HG02840 (cell line): ENCODE data around the gene CRY2.

Experiments
- ATAC-seq: cut with Tn5 transposase; IDR thresholded peaks from one replicate; pipeline ENCODE4 v1.9.1; 2021; ENCODE audit warnings: mild to moderate bottlenecking, moderate library complexity, moderate number of reproducible peaks; ENCODE audit not compliant: unreplicated experiment, low FRiP score

The CRY2 gene

DNA sequence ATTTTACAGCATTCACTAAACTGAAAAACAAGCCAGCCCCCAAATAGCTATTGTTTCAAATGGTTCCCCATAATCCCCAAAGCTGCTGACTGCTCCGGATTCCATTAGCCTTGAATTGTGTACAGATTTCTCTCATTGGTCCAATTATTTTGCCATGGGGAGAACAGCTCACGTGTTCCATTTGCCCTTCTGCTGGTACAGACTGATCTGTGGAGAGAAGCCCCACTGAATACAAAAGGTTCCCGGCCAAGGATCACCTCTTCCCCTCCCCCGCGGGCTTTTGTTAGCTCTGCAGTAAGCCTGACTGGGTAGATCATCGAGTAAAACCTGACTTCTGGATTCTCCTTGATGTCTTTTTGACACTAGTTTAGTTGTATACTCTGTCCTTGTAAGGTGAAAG is 29.1 kb downstream of the CRY2 start:
- no peak for ATAC-seq

DNA sequence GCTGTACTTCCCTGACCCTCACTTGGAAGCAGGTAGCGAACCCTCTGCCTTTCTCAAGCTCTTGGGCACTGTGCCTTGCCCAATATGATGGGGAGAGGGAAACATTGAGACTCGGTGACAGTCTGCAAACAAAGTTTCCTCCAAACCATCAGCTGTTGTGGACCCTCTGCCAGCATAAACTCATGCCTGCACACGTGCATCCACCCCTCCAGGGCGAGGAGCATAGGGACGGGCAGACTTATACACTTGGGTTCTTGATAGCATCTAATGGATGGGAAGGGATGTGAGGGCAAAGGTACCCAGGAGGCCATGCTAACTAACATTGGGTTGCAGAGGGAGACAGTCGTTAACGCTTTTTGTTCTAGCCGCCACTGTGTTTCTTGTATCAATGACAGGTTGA is 29.9 kb downstream of the CRY2 start:
- no peak for ATAC-seq

DNA sequence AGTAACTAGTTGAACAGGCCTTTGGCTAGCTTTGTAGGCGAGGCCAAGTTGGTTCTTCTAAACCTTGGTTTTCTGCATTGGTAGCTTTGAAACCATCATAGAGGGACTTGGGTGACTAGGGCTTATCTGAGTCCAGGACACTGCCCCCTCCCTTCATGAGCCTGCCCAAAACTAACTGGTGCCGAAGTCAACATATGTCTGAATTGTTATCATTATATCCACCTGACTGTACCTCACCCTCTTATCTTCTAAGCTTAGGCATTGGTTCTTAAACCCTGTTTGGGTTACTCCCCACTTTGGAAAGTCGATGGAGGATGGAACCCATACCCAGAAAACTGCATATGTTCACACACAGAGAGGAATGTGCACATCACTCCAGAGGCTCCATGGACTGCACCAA is 30.6 kb downstream of the CRY2 start:
- ATAC-seq: no peak

DNA sequence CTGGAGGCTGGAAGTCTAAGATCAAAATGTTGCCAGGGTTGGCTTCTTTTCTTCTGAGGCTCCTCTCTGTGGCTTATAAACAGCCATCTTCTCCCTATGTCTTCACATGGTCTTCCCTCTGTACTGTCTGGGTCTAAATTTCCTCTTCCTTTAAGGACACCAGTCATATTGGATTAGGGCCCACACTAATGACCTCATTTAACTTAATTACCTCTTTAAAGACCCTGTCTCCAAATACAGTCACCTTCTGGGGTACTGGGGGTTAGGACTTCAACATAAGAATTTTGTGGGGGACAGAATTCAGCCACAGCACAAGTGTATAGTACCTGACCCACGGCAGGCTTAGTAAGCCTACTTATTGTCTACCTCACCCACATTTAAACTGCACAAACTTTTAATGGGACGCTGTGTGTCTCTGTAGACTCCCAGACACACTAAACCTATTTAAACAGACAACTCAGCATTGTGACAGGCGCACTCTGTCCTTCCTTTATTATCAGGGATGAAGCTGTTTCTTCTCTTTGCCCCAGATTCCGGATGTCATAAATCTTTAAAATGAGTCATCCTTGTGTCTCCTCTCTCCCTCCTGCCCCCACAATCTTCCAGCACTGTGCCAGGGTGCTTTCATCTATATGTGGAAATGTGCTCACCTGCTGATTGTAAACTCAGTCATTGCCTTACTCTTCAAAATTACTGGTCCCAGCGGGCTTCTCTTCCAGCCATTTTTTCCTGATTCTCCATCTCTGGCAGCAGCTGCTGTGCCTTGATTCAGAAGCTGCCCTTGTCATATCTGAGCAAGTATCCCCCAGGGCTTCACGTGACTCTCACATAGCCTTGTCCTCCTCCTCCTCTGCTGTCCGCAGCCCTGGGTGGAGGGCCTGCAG is 32.8 kb downstream of the CRY2 start:
- no peak for ATAC-seq

DNA sequence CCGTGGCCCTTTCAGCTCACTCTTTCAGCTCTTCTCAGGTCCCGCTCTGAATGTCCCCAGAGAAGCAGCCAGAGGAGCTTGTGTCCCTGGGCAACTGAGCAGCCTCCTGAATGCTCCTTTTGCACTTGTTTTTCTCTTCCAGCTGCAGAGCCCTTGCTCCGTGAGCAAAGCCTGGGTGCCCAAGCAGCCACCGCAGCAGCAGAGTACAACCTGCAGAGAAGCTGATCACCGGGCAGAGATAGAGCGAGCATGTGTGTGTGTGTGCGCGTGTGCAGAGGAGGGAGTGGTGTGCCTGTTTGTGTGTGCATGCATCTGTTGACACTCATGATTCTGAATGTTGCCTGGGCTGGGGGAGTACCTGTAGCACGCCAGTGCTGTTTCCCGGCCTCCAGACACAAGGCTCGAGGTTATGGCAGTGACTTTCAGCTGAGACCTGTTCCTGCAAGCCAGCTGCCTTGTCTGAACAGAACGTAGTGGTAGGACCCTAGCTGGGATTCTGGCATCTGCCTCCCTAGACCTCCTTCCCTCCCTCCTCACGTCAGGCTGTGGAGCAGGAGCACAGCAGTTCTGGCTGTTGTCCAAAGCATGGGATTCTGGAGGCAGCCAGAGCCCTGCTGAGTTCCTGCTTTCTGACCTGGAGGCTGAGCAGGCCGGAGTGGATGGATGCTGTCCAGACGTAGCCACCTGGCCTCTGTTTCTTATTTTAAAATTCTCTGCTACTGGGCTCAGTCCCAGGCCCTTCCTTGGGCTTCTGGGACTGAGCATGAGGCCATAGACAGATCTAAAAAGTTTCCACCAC is 33.7 kb downstream of the CRY2 start:
- no peak for ATAC-seq

DNA sequence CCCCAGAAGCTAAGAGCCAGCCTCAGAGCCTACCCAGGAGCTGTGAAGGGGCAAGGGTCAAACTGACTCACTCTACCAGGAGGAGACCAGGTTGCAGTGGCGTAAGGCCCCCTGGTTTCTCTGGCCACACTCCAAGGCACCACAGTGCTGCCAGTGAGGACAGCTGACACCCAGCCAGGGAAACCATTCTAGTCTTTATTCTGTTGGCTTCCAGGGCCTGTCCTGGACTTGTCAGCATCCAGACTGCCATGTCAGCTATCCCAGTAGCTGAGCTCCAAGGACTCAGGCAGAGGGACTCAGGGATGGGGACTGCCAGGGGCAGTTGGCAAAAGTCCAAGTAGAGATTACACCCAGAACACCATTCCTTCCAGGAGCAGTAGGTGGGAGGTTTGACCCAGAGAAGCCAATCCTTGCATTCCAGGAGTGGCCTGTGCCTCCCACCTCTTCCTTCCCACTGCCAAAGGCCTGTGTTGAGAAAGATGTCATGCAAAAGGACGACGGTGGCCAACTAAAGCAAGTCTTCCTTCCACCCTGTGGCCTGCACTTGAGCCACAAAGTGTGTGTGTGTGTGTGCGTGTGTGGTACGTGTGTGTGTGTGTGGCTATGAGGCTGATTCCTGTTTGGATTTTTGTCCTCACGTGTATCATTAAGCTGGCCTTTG is 34.6 kb downstream of the CRY2 start:
- ATAC-seq: no peak

DNA sequence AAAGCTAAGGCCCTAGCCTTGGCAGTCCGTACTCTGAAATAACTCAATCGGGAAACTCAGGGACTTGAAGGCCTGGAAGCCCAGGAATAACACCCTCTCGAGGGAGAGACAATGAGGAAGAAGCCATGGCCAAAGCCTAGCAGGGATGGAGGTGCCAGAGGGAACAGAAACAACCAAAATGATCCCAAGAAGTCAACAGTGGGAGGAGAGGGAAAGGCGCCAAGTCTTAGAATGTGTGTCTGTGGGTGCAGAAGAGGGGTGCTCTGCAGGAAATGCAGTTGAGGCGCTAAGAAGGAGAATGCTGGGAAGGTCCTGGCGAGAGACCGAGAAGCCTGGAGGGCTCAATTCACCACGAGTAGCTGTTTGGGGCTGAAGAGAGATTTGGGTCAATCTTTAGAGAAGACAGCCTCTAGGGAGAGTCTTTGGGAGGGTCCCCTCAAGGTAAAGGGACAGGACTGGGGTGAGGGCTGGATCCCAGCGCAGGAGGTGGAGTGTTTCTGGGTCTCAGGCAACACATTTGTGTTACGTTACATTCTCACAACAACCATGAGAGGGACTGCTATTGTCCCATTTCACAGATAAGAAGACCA is 37.4 kb downstream of the CRY2 start:
- ATAC-seq: no peak

DNA sequence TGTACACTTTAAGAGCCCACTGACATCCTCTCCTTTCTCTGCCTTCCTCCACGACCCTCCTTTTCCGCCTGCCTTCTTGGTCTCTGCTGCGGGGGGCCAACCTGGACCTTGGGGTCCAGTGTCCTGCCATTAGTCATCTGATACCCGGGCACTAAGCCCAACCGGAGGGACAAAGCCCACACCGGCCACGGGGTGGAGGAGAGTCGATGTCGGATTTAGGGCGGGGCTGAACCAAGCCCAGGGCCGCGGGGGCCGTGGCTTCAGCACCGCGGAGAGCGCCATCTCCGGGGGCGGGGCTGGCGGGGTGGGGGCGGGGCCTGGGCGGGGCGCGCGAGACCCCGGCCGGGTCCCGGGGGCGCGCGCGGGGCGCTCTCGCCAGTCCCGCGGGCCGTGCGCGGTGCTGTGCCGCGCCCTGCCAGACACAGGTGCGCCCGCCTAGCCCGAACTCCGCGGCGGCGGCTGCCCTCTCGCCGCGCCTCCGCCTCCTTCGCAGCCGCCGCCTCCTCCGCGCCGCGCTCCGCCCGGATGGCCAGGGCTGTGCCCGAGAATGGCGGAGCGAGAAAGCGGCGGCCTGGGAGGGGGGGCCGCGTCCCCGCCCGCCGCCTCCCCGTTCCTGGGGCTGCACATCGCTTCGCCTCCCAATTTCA is 38.1 kb downstream of the CRY2 start, which contains the start of gene MAPK8IP1:
MAPK8IP1 (plus strand) TSS at position 378 of the 647 bp plus-strand sequence; CDS start at position 548, 170 bp downstream.
- no peak for ATAC-seq

DNA sequence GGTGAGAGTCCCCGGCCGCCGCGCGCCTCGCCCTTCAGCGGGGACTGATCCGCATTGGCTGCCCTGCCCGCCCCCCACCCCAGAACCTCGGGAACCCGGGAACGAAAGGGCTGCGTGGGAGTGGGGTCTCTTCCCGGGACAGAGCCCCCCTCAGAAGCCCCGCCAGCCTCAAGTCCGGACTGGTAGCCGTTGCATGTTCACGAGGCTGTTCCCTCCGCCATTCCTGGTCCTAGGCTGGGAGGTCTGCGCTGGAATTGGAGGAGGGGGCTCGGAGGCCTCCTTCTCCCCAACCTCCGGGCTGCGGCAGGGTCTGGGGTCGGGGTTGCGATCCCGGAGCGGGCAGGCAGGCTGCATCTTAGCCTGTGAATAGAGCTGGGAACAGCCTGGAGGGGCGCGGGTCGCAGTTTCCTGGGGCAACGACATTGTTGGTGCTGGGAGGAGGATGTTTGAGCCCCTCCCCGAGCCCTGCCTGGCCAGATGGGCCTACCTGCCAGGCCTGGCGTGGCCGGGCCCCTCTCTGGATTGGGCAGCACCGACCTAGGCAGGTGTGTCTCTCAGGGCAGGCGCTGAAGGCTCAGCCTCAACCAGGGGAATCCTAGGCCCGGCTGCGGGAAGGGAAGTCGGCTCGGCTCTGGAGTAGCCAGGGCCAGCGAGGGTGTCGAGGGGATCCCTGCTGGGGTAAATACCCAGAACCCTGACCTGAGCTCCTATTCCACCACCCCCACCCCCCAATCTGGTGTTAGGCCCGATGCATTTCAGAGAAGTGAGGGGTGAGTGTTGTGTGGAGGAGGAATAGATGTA is 38.8 kb downstream of the CRY2 start:
- no peak for ATAC-seq

DNA sequence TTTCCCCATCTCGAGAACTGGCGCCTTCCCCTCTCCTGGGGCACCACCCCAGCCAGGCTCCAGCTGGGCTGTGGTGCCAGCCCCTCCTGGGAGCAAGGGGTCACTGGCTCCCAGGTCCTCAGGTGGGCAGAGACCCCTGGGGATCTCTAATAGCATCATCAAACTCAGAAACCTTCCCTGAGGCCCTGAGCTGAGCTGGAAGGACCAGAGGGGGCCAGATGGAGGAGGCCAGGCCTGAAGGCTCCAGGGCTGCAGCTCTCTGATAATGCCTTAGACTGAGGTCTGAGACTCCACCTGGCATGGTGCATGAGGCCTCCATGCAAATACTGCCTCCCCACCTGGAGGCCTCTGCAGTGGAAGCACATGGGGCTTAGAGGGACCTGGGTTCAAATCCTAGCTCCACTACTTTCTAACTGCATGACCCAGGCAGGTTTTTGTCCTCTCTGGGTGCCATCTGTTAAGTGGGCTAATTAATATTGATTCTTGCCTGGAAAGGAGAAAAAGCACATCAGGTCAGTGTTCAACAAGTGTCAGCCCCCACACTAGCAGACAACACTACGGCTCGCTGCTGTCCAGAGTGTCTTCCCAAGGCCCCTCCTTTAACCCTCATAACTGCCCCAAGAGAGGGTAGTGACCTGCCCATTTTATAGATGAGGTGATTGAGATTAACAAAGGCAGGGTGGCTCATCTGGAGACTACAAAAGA is 39.7 kb downstream of the CRY2 start:
- no peak for ATAC-seq

DNA sequence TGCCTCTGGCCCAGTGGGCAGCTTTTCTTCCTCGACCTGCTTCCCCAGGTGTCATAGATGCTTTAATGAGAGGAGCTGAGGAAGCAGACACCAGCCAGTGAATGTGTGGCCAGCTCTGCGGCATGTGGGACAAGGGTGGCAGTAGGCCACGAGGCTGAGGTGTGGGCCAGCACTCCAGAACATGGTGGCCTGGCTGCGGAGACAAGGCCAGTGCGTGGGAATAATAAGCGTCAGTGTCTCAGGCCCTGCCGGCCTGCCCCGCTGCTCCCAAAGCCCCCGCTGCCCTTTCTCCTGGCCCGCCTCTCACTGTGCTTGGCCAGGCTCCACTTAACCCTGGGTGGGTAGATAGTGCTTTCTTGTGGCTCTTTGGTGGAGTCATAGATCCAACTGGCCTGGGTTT is 40.3 kb downstream of the CRY2 start:
- ATAC-seq: no peak

DNA sequence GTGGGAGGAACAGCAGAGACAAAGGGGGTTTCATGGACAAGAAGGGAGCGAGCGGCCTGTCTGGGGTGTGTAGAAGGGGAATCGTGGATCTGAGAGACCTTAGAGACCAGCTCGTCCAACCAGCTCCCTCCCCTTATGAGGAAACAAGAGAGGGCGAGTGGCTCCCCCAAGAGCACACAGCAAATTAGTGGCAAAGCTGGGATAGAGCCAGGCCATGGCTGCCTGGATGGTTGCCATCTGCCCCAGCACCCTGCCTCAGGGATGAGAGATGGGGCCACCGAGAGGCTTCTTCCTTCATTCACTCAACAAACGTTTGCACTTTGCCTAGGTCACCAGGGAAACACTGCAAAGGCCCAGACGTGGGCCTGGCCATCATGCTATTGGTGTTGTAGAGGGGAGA is 42.3 kb downstream of the CRY2 start:
- no peak for ATAC-seq

DNA sequence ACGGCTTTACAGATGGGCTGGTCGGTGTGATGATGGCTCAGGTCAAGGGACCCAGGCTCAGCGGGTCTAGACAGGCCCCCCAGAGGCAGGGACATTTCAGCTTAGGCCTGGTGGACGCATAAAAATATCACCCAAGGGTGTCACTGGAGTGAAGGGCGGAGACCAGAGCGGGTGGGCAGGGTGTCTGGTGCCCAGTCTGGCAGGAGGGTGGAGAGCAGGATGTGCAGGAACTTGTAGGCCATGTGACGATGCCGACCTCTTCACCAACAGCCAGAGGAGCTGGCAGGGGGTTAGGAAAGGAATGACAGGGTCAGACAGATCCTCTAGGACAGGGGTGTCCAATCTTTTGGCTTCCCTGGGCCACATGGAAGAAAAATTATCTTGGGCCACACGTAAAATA is 42.7 kb downstream of the CRY2 start:
- no peak for ATAC-seq

DNA sequence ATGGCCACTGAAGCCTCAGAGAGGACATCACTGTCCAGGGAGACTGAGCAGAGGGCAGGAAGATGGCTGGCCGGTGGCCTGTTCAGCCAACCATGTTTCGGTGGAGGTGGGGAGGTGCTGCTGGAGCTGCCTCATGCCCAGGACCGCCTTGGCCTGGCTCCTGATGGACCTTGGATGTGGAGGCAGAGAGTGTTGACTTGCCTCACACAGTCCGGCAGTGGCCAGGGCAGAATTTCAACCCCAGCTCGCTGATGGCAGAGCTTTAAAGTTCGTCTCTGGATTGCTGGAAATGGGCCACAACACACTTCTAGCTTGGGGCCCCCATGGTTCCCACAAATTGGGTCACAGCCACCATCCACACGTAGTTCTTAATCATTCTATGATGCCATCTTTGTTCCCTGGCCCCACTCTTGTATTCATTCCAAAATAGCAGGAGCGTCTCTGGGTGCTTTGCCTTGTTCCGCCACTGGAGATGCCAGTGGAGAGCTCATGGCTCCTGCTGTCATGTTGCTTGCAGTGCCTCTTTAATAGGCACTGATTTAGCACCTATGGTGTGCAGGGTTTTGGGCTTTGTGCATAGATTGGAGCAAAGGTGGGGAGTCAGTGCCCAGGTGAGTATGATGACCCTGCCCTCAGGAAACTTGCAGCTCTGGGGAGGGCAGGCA is 43.7 kb downstream of the CRY2 start:
- ATAC-seq: no peak

DNA sequence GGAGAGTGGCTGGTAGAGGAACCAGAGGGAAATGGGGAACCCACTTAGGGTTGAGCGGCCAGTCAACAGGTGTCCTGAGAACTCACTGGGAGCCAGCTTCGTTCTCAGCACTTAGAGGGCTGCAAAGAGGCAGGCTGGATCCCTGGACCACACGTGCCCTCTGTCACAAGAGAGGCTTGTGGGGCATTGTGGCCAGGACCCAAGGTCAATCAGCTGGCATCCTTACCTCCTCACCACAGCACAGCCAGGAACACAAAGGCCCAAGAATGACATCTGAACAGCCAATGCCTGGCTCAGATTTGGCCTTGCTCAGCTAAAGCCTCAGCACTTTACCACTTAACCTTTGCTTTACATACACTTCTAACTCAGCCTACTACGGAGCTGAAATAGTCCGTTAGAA is 45.6 kb downstream of the CRY2 start:
- ATAC-seq: no peak

DNA sequence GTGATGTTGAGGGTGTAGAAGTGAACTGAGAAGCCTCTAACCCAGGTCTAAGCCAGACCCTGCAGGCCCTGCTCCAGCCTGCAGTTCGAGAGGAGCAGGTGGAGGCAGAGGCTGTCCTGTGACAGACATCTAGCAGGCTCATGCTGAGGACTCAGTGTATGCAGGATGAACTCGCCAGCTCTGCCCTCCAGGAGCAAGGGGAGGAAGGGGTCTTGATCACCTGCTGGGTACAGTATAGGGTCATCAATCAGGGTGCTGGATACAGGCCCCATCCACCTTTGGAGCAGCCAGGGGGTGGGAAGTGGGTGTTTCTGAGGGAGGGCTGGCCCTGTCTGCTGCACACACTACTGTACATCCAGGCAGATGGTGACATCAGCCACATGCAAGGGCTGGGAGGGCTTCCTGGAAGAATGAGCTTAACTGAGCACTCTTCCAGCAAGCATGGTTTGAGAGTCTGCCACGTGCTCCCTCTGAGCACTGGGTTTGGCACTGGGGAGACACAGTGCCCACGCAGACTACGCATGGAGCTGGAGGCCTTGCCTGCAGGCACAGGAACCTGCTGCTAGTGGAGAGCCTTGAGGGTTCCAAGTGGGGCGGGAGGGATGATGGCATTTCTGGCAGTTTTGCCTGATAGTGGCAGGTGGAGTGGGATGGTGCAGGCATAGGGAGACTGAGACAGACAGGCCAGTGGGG is 47.4 kb downstream of the CRY2 start:
- ATAC-seq: no peak

DNA sequence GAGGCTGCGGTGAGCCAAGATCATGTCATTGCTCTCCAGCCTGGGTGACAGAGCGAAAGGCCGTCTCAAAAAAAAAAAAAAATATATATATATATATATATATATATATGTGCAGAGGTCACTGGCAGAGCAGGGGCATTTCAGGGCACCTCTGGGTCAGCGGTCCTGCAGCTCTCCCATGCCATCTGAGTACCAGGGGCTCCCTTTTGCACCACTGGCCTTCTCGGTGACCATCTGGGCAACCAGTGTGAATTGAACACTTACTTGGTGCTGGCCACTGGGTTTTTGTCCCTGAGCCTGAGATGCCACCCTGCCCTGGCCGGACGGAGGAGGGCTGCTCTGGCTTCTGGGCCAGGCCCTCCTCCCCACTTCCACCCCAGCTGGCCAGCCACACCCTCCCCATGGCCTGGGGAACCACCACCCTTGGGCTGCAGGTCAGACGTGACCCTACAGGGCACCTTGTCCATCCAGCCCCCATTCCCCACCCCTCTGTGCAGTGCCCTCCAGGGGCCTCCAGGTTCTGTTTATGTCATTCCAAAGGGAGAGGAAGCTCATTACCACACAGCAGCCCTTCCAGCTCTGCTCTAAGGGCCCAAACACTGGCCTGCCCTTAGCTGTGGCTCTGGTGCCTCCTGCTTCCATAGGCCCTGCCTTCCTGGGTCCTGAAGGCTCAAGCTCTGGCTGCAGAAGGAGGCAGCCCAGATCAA is 48.4 kb downstream of the CRY2 start:
- no peak for ATAC-seq
